ENCODE data around the gene IARS1. TPM values are rescaled to one million over a fixed set of nuclear protein-coding genes. Genes with fewer than 3 reads are reported as not detected.

The IARS1 gene
- total and polyA plus RNA-seq, 2 of the 8 experiments (the other 6 are each of a cell fraction or from before 2014, with no cell fraction given), result 74.9 to 243 TPM

GRCh38 chr9:92293452-92294296, at the start of gene IARS1 (continued):
- no peak for TF ChIP-seq CHD7 (IDR thresholded peaks at IDR 0.05; ENCODE audit: insufficient replicate concordance, low read length)
- no peak for TF ChIP-seq USF2 (IDR thresholded peaks at IDR 0.05; ENCODE audit: low read length)
- TF ChIP-seq KDM1A (IDR thresholded peaks at IDR 0.05; ENCODE audit: borderline replicate concordance, low read length), result no peak
- no peak for TF ChIP-seq FOSL1 (IDR thresholded peaks at IDR 0.05; ENCODE audit: insufficient read depth, low read depth, low read length)
- peak; percentile 90 for TF ChIP-seq CHD2 (IDR thresholded peaks at IDR 0.05; ENCODE audit: low read length)
- peak; percentile 80 to 96; a peak in 2 of 4 replicates for TF ChIP-seq SIN3A (conservative IDR thresholded peaks at IDR 0.05 in 1 of 2, IDR thresholded peaks at IDR 0.05 in 1 of 2; ENCODE audit: low read depth in 1 of 2, low read length in 2 of 2)
- no peak for TF ChIP-seq RNF2 (IDR thresholded peaks at IDR 0.05; ENCODE audit: borderline replicate concordance, low read depth, low read length, missing control alignments, poor library complexity, severe bottlenecking)
- no peak for TF ChIP-seq POU5F1 (IDR thresholded peaks at IDR 0.05; ENCODE audit: low read depth, low read length)
